ENCODE data around the gene TPP1.

TPP1 gene

DNA sequence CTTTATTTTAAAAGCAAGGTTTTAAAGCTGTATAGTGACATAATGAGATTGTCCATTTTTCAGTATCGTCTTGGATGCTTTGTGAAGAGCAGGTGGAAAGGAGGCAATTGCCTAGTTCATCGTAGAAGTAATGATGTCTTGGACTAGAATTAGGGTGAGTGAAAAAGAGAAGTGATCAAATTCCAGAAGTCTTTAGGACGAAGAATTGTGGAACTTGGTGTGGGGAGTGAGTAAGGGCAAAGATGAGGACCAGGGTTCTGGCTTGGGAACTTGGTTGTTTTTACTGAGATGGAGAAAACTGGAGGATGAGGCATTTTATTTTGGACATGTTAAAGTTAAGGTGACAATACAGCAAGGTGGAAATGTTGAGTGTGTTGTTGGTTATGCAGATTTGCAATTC, 14.4 kb downstream of the TPP1 start:
- CTCF ChIA-PET: interaction anchor here (1.0 to 3.8 kb wide), 10 partner anchors 10 to 151 kb away, joined by 3 to 22 read pairs (median 5); partner anchors contain the start of genes MRPL17 and TPP1
- no peak for DNase-seq (ENCODE audit: extremely low spot score)
- TF ChIP-seq, protein P1, sequence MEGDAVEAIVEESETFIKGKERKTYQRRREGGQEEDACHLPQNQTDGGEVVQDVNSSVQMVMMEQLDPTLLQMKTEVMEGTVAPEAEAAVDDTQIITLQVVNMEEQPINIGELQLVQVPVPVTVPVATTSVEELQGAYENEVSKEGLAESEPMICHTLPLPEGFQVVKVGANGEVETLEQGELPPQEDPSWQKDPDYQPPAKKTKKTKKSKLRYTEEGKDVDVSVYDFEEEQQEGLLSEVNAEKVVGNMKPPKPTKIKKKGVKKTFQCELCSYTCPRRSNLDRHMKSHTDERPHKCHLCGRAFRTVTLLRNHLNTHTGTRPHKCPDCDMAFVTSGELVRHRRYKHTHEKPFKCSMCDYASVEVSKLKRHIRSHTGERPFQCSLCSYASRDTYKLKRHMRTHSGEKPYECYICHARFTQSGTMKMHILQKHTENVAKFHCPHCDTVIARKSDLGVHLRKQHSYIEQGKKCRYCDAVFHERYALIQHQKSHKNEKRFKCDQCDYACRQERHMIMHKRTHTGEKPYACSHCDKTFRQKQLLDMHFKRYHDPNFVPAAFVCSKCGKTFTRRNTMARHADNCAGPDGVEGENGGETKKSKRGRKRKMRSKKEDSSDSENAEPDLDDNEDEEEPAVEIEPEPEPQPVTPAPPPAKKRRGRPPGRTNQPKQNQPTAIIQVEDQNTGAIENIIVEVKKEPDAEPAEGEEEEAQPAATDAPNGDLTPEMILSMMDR (IDR thresholded peaks at IDR 0.05; ENCODE audit: control extremely low read depth, extremely low read depth, low read depth, missing control alignments): no peak
- POLR2A ChIA-PET: interaction anchor here (1.2 to 2.0 kb wide), 2 partner anchors 8 to 14 kb away, joined by 5 to 10 read pairs; partner anchors contain the start of genes TAF10 and TPP1

DNA sequence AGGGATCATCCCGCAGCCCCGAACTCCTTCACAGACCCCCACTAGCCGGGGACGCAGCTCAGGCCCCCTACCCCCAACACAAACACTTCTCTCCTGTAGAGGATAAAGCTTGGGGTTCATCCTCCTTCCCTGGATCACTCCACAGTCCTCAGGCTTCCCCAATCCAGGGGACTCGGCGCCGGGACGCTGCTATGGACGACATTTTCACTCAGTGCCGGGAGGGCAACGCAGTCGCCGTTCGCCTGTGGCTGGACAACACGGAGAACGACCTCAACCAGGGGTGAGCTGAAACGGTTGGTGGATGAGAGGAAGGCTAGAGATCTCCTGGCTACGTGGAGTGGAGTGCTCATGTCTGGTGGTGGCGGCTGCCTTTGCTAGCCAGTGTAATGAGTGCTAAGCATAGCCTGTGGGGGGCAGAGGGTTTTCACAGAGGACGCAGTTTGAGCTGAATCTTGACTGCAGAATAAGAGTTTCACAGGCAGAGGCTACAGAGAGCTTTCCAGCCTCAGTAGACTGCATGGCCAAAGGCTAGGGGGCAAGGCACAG, 15.1 kb downstream of the TPP1 start:
- CTCF ChIA-PET: interaction anchor here (1.0 to 3.8 kb wide), 9 partner anchors 9 to 151 kb away, joined by 3 to 22 read pairs (median 5); partner anchors contain the start of genes MRPL17 and TPP1
- TF ChIP-seq, protein P1 (IDR thresholded peaks at IDR 0.05; ENCODE audit: control extremely low read depth, extremely low read depth, low read depth, missing control alignments): peak; percentile 56
- POLR2A ChIA-PET: interaction anchor here (1.2 to 2.0 kb wide), 2 partner anchors 9 to 14 kb away, joined by 5 to 10 read pairs; partner anchors contain the start of genes TAF10 and TPP1
- peak; percentile 71 for DNase-seq (ENCODE audit: extremely low spot score)

DNA sequence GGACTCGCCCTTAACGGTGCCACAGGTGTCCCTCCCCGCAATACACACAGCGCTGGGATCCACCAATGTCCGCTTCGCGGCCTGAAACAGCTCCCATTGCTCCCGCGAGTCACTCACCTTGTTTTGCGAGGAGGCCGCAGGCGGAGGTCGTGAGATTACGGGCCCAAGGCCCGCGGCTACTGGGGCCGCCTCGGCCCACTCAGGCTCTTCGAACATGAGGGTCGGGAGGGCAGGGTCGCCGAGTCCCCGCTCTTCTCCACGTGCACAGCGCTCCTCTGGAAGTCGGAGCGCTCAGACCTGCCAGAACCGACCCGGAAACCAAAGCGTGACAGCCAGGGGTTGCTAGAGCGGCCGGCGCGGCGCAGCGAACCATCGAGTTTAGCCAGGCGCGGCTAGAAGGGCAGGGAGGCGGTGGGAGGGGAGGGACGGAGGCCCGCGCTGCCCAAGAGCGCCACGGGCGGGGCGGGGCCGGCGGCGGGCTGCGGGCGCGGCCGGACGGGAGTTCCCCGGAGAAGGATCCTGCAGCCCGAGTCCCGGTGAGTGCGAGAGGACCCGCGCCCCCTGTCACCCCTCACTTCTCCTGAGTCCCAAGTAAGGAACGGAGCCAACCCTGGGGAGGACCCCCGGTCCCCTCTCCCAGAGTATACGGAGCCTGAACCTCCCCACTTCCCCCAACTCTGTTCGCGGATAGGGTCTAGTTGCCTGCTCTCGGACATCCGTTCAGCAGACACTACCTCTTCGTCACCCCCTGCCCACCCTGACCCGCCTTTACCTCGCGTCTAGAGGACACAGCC, 15.7 kb downstream of the TPP1 start, which contains the start of the genes ILK and RRP8:
Gene ILK, plus strand, starts transcription at position 488 of the 794 bp plus-strand sequence. CDS start 498 bp downstream, outside the sequence.
Gene RRP8, minus strand, starts transcription at position 330 of the 794 bp plus-strand sequence. Its CDS starts 114 bp downstream, at position 216.
- CTCF ChIA-PET: interaction anchor here (1.2 to 3.8 kb wide), 8 partner anchors 9 to 224 kb away, joined by 3 to 22 read pairs (median 4); partner anchors contain the start of genes MRPL17 and TPP1
- TF ChIP-seq, protein P1 (IDR thresholded peaks at IDR 0.05; ENCODE audit: control extremely low read depth, extremely low read depth, low read depth, missing control alignments): no peak
- POLR2A ChIA-PET: interaction anchor here (2.0 kb wide), 1 partner anchor 15 kb away, joined by 10 read pairs; the partner anchor contains the start of gene TPP1
- DNase-seq (ENCODE audit: extremely low spot score): peak; percentile 94

DNA sequence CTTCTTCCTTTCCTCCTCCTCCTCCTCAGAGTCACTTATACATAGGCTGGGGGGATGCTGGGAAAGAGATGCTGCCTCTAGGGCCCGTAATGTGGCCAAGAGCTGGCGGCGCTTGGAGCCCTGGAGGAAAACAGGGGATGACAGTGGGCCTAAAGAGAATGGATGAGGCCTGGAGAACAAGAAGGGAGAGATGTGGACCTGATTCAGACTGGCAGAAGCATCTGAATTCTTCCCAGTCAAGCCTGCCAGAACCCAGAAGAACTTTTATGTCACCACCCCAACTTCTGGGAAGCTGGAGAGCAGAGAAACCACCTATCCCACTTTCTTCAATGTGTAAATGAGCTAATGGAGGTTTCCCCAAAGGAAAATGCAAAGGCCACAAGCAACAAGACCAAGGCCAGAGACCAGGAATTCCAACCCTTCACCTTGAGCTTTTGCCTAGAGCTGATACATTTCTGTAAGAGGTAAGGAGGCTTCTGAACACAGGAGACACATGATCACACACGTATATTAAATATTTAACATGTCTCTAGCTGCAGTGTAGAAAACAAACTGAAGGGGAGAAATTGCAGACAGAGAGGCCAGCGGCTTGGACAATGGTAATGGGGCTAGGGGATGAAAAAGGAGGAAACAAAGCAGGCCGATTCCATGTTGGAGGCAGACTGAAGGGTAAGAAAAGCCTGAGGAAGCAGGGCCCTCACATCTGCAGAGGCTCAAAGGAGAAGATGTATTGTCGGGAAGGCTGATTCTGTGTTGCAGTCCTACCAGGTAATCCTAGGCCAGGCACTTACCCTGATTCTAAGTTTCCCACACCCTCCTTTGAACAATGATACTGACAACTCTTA, 16.9 kb downstream of the TPP1 start:
- TF ChIP-seq, protein P1 (IDR thresholded peaks at IDR 0.05; ENCODE audit: control extremely low read depth, extremely low read depth, low read depth, missing control alignments): no peak
- ChIA-PET CTCF (interaction anchor here (0.9 to 3.0 kb wide), 4 partner anchors 16 to 223 kb away, joined by 3 to 14 read pairs (median 4); partner anchors contain the start of gene TPP1), POLR2A (interaction anchor here (0.6 kb wide), 1 partner anchor 18 kb away, joined by 4 read pairs; no protein-coding TSS in a partner anchor)
- no peak for DNase-seq (ENCODE audit: extremely low spot score)

DNA sequence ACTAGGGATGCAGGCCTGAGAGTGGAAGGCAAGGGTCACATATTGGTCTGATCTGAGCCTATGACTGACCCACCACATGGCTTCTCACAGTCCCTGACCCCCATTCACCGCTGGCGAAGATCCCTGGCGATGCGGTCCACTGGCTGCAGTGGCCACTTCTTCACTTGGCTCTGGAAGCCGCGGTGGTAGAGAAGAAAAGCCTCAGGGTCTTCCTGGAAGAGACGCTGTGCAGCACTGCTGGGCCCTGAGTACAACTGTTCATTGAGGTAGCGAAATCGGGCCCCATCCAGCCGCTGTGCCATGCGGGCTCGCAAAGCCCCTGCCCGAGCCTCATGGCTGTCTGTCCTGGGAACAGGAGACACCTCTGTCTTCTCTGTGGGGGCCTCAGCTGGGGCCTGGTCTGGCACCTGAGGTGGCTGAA, 18.2 kb downstream of the TPP1 start:
- TF ChIP-seq, protein P1 (IDR thresholded peaks at IDR 0.05; ENCODE audit: control extremely low read depth, extremely low read depth, low read depth, missing control alignments): no peak
- ChIA-PET CTCF (no interaction called here), POLR2A (no interaction called here)
- DNase-seq (ENCODE audit: extremely low spot score): no peak

Data from GM10248 (cell line).